CD8-positive, alpha-beta memory T cell (primary cell): Measurements from ENCODE around the gene DMXL2. TPM values are rescaled to one million over a fixed set of nuclear protein-coding genes. Genes with fewer than 3 reads are reported as not detected.
"Not testable (repeated sequence)": the region's sequence is repeated elsewhere in the genome, so short reads cannot be mapped to it uniquely, and the experiment has no call there.

Experiments
- CTCF ChIA-PET: fragments of 350-600 bp; sonication (Branson Sonifier 250); formaldehyde crosslinking; loops from one replicate; lab custom pipeline; 2021; ENCODE audit warnings: antibody characterized with exemption; lab: Charles Lee
- POLR2A ChIA-PET: fragments of 350-600 bp; sonication (Branson Sonifier 250); formaldehyde crosslinking; loops from one replicate; lab custom pipeline; 2021; ENCODE audit warnings: antibody characterized with exemption; lab: Charles Lee
- DNase-seq, 5 donors: peaks; one replicate each; pipeline versions ENCODE4 v3.0.0 to v3.0.0-alpha.2; 2020 to 2022; ENCODE audit warnings: mixed read lengths in 1 of 5
- H3K27ac ChIP-seq: one replicate; pipeline ENCODE4 v1.7.0; 2013; ENCODE audit warnings: low read depth, mild to moderate bottlenecking, low read length, moderate library complexity
- H3K27me3 ChIP-seq: 2 replicates; pipeline ENCODE4 v1.7.0; 2013; ENCODE audit warnings: low read length, mild to moderate bottlenecking; ENCODE audit not compliant: insufficient read depth, poor library complexity, severe bottlenecking
- H3K36me3 ChIP-seq: 2 replicates; pipeline ENCODE4 v1.7.0; 2013; ENCODE audit warnings: mild to moderate bottlenecking, low read length, moderate library complexity; ENCODE audit not compliant: insufficient read depth
- H3K4me1 ChIP-seq: 2 replicates; pipeline ENCODE4 v1.7.0; 2013; ENCODE audit warnings: mild to moderate bottlenecking, low read length, moderate library complexity; ENCODE audit not compliant: insufficient read depth
- H3K4me3 ChIP-seq: 2 replicates; pipeline ENCODE4 v1.7.0; 2013; ENCODE audit warnings: mild to moderate bottlenecking, low read length
- H3K9me3 ChIP-seq: 2 replicates; pipeline ENCODE4 v1.7.0; 2013; ENCODE audit warnings: mild to moderate bottlenecking, low read length
- H3K27ac Mint-ChIP-seq, 8 donors: one replicate each; pipeline ENCODE4 v1.8.0; 2020 to 2021; ENCODE audit warnings: mixed read lengths in 8 of 8, mild to moderate bottlenecking in 6 of 8, inconsistent platforms in 3 of 8, moderate library complexity in 3 of 8
- H3K27me3 Mint-ChIP-seq, 2 donors: one replicate each; pipeline ENCODE4 v1.8.0; 2020 to 2021; ENCODE audit warnings: mixed read lengths in 2 of 2, mild to moderate bottlenecking in 1 of 2, moderate library complexity in 1 of 2
- H3K36me3 Mint-ChIP-seq, 3 donors: one replicate each; pipeline ENCODE4 v1.8.0; 2020 to 2021; ENCODE audit warnings: mixed read lengths in 3 of 3, inconsistent platforms in 1 of 3, mild to moderate bottlenecking in 1 of 3
- H3K4me1 Mint-ChIP-seq, 3 donors: one replicate each; pipeline ENCODE4 v1.8.0; 2020 to 2021; ENCODE audit warnings: mixed read lengths in 3 of 3, inconsistent platforms in 1 of 3, mild to moderate bottlenecking in 1 of 3
- H3K4me3 Mint-ChIP-seq, 7 donors: one replicate each; pipeline ENCODE4 v1.8.0; 2020 to 2021; ENCODE audit warnings: mixed read lengths in 7 of 7, mild to moderate bottlenecking in 6 of 7, moderate library complexity in 4 of 7, inconsistent platforms in 2 of 7
- H3K9me3 Mint-ChIP-seq, 5 donors: one replicate each; pipeline ENCODE4 v1.8.0; 2020 to 2022; ENCODE audit warnings: mixed read lengths in 5 of 5, mild to moderate bottlenecking in 3 of 5, moderate library complexity in 2 of 5, inconsistent platforms in 1 of 5
- polyA plus RNA-seq: library from polyadenylated mRNA; unstranded; fragments of 300-500 nt; fragmentation: Illumina TruSeq; gene quantifications from one replicate; pipeline ENCODE4 v1.2.3, GENCODE V29; 2021
- total RNA-seq, 2 experiments: library from RNA; stranded (reverse); gene quantifications; one replicate each; pipeline ENCODE4 v1.2.3, GENCODE V29; 2021

Gene DMXL2
- total and polyA plus RNA-seq, 3 experiments from 2014 or later: 0.61 to 7.0 (median 5.8) TPM

DNA sequence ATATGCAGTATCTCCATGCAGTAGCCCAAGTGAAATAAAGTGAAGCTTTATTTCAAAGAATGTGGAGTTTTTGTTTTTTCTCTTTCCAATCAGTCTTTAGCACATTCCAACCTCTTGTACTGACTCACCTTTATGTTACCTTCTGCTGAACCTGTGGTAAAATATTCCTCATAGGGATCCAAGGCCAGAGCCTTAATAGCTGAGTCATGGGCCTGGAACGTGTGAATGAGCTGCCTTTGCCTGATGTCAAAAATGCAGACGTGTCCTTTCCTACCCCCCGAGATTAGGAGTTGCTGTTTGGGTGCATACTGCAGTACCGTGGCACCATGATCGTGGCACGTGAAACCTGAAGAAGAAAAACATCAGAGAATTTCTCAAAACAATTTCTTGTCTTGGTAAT, 172.6 kb downstream of the DMXL2 start:
- H3K27me3 Mint-ChIP-seq: no peaks in the 10 kb centered on the region
- H3K27ac ChIP-seq: no peak overlapping the region
- DNase-seq: no peak
- H3K4me3 Mint-ChIP-seq: no peak overlapping the region
- no peaks in the 10 kb centered on the region for H3K4me1 Mint-ChIP-seq
- no peaks in the 10 kb centered on the region for H3K36me3 ChIP-seq
- H3K4me3 ChIP-seq: no peak overlapping the region
- no peaks in the 10 kb centered on the region for H3K27me3 ChIP-seq
- H3K9me3 ChIP-seq: no peaks in the 10 kb centered on the region
- ChIA-PET POLR2A (no interaction called here), CTCF (no interaction called here)
- H3K9me3 Mint-ChIP-seq: no peaks in the 10 kb centered on the region
- peaks cover 0 to 13% (median 0%) of the 10 kb centered on the region in 3 donors for H3K36me3 Mint-ChIP-seq
- no peak overlapping the region for H3K27ac Mint-ChIP-seq
- no peaks in the 10 kb centered on the region for H3K4me1 ChIP-seq

DNA sequence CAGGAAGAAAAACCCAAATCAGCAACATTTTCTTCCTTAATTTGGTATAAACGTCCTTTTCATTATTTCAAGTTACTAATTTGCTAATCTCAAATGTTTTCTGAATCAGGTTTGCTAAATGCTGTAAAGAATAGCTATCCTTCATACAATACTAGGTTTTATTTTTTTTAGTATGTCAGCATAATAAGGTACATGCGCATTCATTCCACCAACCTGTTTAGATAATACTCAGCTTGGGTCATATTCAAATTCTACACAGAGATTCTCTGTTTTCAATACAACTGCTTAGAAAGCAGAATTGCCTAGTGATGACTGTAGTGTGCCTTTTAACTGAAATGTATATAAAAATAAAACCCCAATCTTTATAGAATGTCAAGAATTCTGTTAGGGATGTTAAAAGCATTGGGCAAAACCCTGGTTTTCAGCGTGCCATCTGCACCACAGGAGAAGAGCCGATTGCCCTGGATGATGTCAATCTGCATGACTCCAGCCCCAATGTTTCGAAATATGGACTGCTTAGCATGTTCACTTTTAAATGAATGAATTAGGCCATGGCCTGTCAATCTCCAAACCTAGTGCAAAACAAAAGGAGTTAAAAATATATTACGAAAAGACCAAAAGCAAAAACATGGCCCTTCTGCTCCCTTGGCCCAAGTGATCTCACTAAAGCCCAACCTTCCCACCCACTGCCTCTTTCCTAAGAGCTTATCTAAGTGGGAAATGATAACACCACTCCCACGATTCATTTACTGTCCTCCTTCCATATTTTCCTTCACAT, 173.8 kb downstream of the DMXL2 start:
- Histone ChIP-seq H3K36me3 (no peaks in the 10 kb centered on the region), H3K4me1 (no peaks in the 10 kb centered on the region), H3K27me3 (no peaks in the 10 kb centered on the region), H3K27ac (no peak overlapping the region), H3K4me3 (no peak overlapping the region), H3K9me3 (no peaks in the 10 kb centered on the region)
- H3K9me3 Mint-ChIP-seq: no peaks in the 10 kb centered on the region
- no peak overlapping the region for H3K4me3 Mint-ChIP-seq
- H3K36me3 Mint-ChIP-seq: peaks cover 0 to 11% (median 0%) of the 10 kb centered on the region in 3 donors
- no peaks in the 10 kb centered on the region for H3K4me1 Mint-ChIP-seq
- no peak for DNase-seq
- no peak overlapping the region for H3K27ac Mint-ChIP-seq
- ChIA-PET POLR2A (no interaction called here), CTCF (no interaction called here)
- no peaks in the 10 kb centered on the region for H3K27me3 Mint-ChIP-seq

DNA sequence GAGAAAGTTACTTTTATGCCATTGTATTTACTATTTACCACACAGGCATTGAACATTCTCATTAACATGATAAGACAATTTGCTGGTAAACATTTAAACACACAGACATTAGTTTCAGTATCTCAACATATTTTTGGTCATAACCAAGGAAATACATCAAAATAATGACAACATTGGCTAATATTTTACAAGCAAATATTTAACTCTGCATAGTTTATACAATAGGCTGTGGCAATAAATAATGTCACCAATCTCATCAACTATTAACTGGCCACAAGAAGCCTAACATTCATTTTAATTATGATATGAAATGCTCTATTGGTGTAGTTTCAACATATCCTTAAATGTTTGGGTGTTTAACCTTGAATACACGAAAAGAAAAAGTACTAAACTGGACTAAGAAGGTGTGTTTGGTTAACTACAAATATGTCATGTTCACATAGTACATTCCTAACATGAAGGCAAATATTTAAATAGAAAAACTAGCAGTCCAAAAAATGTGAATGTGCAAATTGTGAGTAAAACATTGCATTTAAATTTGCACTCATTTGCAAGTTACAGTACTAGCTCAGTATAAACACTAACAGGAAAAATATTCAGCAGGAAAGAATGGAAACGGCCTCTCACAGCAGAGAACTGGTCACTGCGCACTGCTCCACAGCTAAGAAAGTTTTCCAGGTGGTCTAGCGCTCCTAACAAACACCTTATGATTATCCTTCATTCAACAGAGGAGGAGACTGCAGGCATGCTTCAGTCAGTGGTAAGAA, 174.5 kb downstream of the DMXL2 start:
- POLR2A ChIA-PET: no interaction called here

DNA sequence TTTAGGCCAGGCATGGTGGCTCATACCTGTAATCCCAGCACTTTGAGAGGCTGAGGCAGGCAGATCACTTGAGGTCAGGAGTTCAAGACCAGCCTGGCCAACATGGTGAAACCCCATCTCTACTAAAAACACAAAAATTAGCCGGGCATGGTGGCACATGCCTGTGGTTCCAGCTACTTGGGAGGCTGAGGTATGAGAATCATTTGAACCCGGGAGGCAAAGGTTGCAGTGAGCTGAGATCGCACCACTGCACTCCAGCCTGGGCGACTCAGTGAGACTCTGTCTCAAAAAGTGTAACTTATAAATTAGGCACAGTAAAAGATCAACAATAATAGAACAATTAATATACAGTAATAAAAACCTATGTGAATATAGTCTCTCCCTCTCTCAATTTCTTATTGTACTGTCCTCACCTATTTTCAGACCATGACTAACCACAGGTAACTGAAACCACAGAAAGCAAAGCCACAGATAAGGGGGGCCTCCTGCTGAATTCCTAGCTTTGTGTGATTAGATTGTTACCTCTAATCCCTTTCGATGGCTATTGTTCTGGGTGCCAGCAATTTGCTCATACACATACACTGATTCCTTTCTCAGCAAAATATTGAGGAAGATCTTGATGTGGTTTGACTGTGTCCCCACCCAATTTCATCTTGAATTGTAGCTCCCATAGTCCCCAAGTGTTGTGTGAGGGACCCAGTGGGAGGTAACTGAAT, 176.4 kb downstream of the DMXL2 start:
- H3K4me3 ChIP-seq, H3K27me3 Mint-ChIP-seq, H3K4me1 ChIP-seq, CTCF ChIA-PET, H3K4me1 Mint-ChIP-seq, DNase-seq, H3K9me3 ChIP-seq, H3K27me3 ChIP-seq, POLR2A ChIA-PET, H3K4me3 Mint-ChIP-seq, H3K27ac Mint-ChIP-seq, H3K27ac ChIP-seq, H3K9me3 Mint-ChIP-seq, H3K36me3 ChIP-seq: not testable (repeated sequence)
- peaks cover 0 to 11% (median 0%) of the 10 kb centered on the region in 3 donors for H3K36me3 Mint-ChIP-seq

More for the DNA sequence above, 174.5 kb downstream of the DMXL2 start:
- Mint-ChIP-seq H3K4me3 (no peak overlapping the region), H3K36me3 (peaks cover 0 to 11% (median 0%) of the 10 kb centered on the region in 3 donors), H3K27me3 (no peaks in the 10 kb centered on the region), H3K9me3 (no peaks in the 10 kb centered on the region), H3K4me1 (no peaks in the 10 kb centered on the region), H3K27ac (no peak overlapping the region)
- no peaks in the 10 kb centered on the region for H3K4me1 ChIP-seq
- no peaks in the 10 kb centered on the region for H3K9me3 ChIP-seq
- no peak for DNase-seq
- CTCF ChIA-PET: no interaction called here
- H3K27ac ChIP-seq: no peak overlapping the region
- no peak overlapping the region for H3K4me3 ChIP-seq
- no peaks in the 10 kb centered on the region for H3K36me3 ChIP-seq
- H3K27me3 ChIP-seq: no peaks in the 10 kb centered on the region

DNA sequence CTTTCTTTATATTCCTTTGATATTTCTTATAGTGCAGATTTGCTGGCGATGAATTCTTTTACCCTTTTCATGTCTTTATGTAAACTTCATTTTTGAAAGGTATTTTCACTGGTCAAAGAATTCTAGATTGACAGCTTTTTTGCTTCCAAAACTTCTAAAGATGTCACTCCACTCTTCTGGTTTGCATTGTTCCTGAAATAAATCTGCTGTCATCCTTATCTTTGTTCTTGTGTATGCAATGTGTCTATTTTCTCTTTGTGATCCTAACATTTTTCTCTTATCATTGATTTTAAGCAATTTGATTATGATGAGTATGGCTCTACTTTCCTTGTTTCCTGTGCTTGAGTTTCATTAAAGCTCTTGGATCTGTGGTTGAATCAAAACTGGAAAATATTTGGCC, 177.8 kb downstream of the DMXL2 start:
- ChIA-PET CTCF (no interaction called here), POLR2A (no interaction called here)
- Histone ChIP-seq H3K4me3 (no peak overlapping the region), H3K27ac (no peak overlapping the region), H3K4me1 (no peaks in the 10 kb centered on the region), H3K9me3 (no peaks in the 10 kb centered on the region), H3K36me3 (no peaks in the 10 kb centered on the region), H3K27me3 (no peaks in the 10 kb centered on the region)
- no peak for DNase-seq
- Mint-ChIP-seq H3K27ac (no peak overlapping the region), H3K4me3 (no peak overlapping the region), H3K36me3 (peaks cover 0 to 4% (median 0%) of the 10 kb centered on the region in 3 donors), H3K9me3 (no peaks in the 10 kb centered on the region), H3K27me3 (peaks cover 0 to 5% of the 10 kb centered on the region in 2 donors), H3K4me1 (no peaks in the 10 kb centered on the region)

- H3K27me3 ChIP-seq: no peaks in the 10 kb centered on the region
- Mint-ChIP-seq H3K27me3 (peaks cover 0 to 5% of the 10 kb centered on the region in 2 donors), H3K27ac (no peak overlapping the region), H3K4me1 (no peaks in the 10 kb centered on the region), H3K9me3 (peaks cover 0 to 2% (median 0%) of the 10 kb centered on the region in 5 donors), H3K4me3 (no peak overlapping the region), H3K36me3 (peaks cover 0 to 1% (median 0%) of the 10 kb centered on the region in 3 donors)
- H3K4me3 ChIP-seq: no peak overlapping the region
- CTCF ChIA-PET: no interaction called here
- H3K27ac ChIP-seq: no peak overlapping the region
- no peaks in the 10 kb centered on the region for H3K36me3 ChIP-seq
- no peaks in the 10 kb centered on the region for H3K4me1 ChIP-seq
- no peaks in the 10 kb centered on the region for H3K9me3 ChIP-seq
- POLR2A ChIA-PET: no interaction called here
- no peak for DNase-seq
Observed at GRCh38 chr15:51444112-51444511, 178.5 kb downstream of the DMXL2 start.

GRCh38 chr15:51443282-51443914, 179.2 kb downstream of the DMXL2 start:
- Mint-ChIP-seq H3K27me3 (peaks cover 0 to 5% of the 10 kb centered on the region in 2 donors), H3K27ac (no peak overlapping the region), H3K36me3 (no peaks in the 10 kb centered on the region), H3K9me3 (peaks cover 0 to 7% (median 0%) of the 10 kb centered on the region in 5 donors), H3K4me1 (no peaks in the 10 kb centered on the region), H3K4me3 (no peak overlapping the region)
- no peak for DNase-seq
- Histone ChIP-seq H3K4me3 (no peak overlapping the region), H3K27ac (no peak overlapping the region), H3K27me3 (no peaks in the 10 kb centered on the region), H3K36me3 (no peaks in the 10 kb centered on the region), H3K4me1 (no peaks in the 10 kb centered on the region), H3K9me3 (no peaks in the 10 kb centered on the region)
- ChIA-PET CTCF (no interaction called here), POLR2A (no interaction called here)
